ENCODE measurements around the gene TULP1.

The TULP1 gene

GRCh38 chr6:35454391-35455110 lies 58.1 kb downstream of the TULP1 start:
- DNase-seq = no peak

- DNase-seq = no peak
Observed at GRCh38 chr6:35453236-35453635, 59.5 kb downstream of the TULP1 start.

- DNase-seq = peak; percentile 82
Observed at GRCh38 chr6:35452183-35453090, 60.3 kb downstream of the TULP1 start, which contains the start of gene FANCE. Gene FANCE (plus strand): TSS chr6:35452338. CDS start chr6:35452546, 208 bp downstream.

- DNase-seq = no peak
Observed at GRCh38 chr6:35451354-35452182, 61.1 kb downstream of the TULP1 start.

- peak; percentile 59 for DNase-seq
Observed at GRCh38 chr6:35449287-35449881, 63.3 kb downstream of the TULP1 start.

GRCh38 chr6:35448191-35448590 lies 64.5 kb downstream of the TULP1 start:
- peak; percentile 23 for DNase-seq

Data from NCI-H2171 (cell line).